Fibroblast of skin of scalp (primary cell): ENCODE results near the gene SMCO1.
"Not testable (repeated sequence)": the region's sequence is repeated elsewhere in the genome, so short reads cannot be mapped to it uniquely, and the experiment has no call there.

ENCODE experiments used
- DNase-seq: peaks from one replicate; pipeline ENCODE4 v3.0.0-alpha.2; 2013

The SMCO1 gene

DNA sequence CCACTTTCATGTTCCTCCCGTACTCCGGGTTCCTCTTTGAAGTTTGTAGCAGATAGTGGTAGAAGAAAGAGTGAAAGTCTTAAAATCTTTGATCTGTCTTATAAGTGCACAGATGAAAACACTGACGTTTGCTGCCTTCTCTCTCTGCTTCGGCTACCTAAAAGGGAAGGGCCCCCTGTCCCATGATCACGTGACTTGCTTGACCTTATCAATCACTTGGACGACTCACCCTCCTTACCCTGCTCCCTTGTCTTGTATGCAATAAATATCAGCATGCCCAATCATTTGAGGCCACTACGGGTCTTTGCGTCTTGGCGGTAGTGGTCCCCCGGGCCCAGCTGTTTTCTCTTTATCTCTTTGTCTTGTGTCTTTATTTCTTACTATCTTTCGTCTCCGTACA, 6.1 kb upstream of the SMCO1 start:
- DNase-seq, result not testable (repeated sequence)

DNA sequence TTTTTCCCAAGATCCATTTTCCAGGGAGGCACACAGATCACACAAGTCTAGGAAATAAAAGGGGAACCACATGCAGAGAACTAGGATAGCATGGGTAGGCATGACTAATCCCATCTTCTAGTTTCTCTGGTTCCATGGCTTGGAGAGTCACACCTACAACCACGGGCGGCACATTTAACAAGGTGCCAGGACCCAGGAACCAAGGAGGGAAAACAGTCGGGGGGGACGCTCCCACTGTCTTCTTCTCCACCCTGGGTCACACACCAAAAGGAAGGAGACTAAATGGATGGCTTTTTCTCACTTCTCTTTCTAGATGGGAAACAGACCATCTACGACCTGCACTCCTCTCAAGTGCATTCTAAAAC, 4.6 kb upstream of the SMCO1 start:
- no peak for DNase-seq

DNA sequence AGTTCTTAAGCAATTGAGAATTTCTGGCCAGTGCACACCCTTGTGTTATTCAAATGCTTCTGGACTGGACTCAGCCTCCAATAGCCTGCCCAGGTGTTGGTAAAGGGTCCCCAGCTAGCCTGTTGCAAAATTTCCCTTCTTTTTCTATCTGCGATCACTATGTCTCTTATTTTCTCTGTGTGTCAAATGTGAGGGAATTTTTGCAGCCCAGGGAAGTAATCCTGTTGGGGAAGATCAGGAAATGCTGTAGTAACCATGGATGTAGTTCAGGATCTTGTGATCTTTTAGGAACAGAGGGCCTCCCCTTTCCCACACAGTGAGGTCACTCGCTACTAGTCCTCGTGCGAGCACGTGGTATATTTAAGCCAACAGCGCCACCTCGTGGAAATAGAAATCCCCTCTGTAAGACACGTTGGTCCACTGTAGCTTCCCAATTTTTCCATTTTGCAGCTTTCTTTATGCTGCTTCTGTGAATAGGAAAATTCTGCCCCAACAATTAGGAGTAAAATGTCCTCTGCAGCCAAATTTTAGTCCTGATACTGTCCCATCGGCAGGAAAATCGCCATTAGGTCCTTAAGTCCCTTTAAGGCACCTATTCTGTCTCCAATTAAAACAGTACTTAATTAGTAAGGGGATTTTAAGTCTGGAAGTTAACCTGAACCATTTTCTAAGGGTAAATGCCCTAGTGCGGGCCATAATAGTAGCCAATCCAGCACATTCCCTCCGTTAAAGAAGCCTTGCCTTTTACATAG, 4.0 kb upstream of the SMCO1 start:
- peak; percentile 71 for DNase-seq

DNA sequence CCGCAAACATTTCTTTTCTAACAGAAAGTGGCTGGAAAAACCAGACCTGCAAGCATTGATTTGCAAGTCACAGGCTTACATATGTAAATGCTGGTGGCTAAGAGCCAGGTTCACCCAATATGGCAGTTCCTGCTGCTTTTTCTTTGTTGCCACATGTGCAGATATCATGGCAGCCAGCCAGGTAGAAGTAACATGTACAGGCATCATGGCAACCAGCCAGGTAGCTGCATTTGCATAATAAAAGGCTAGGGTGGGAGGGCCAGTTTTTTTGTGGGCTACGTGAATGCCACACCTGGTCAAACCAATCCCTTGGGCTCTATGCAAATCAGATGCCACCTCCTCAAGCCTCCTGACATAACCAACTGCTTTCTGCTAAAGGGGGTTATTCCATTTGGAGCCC, 2.8 kb upstream of the SMCO1 start:
- no peak for DNase-seq

DNA sequence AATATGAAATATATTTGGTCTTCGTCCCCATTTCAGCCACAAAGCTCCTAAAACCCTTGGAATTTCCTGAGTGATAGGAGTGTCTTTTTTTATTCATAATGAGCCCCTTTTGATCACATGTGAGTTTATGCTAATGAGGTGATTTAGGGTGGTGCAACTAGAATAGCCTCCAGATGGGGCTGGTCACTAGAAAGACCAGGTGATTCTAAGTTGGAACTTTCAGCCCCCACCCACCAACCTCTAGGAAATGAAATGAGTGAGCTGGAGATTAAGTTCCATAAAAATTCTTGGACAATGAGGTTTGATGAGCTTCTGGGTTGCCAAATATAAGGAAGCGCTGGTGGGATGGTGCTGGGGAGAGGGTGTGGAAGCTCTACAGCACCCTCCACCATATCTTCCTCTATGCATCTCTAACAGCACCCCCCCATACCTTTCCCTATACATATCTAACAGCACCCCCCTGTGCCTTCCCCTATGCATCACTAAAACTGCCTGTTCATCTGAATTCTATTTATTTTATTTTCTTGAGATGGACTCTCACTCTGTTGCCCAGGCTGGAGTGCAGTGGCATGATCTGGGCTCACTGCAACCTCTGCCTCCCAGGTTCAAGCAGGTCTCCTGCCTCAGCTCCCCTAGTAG, 2.1 kb upstream of the SMCO1 start:
- no peak for DNase-seq

DNA sequence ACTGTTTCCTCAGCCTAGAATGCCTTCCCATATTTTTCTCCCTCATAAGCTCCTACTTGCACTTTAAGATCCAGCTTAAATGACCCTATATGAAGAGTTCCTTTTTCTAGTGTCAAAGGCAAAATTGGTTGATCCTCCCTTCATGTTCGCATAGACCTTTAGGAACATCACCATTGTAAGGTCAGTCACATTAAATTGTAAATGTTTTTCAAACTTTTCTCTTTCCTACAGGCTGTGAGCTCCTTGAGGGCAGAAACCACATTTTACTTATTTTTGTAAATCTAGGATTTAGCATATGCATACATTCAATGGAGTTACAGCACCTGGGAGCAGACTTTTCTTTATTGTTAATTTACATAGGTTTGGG, 813 bp downstream of the SMCO1 start:
- DNase-seq, result no peak

DNA sequence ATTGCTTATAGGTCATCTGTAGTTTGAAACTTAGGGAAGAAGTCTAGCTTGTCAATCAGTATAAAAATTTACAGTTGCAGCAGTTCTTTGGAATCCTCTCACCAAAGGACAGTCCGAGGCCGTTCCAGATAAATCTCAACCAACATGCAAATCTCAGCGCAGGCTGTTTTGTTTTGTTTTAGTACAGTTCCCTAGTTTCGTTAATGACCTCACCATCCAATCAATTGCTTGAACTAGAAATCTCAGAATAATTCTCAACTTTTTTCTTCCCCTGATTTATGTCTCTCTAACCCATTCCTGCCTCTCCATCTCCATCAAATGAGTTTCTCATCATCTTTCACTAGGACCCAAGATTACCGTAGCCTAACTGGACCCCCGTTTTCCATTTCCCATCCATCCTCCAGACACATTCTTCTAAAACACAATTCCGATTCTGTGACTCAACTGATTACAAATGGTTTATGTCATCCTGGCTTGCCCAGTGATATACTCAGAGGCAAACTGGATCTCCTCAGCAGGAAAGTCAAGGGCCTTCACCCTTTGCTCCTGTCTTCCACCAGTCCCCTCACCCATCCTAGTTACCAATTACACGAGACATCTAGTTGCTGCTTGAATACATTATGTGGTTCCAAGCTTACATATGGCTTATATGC, 1.3 kb downstream of the SMCO1 start:
- DNase-seq, result peak; percentile 35

DNA sequence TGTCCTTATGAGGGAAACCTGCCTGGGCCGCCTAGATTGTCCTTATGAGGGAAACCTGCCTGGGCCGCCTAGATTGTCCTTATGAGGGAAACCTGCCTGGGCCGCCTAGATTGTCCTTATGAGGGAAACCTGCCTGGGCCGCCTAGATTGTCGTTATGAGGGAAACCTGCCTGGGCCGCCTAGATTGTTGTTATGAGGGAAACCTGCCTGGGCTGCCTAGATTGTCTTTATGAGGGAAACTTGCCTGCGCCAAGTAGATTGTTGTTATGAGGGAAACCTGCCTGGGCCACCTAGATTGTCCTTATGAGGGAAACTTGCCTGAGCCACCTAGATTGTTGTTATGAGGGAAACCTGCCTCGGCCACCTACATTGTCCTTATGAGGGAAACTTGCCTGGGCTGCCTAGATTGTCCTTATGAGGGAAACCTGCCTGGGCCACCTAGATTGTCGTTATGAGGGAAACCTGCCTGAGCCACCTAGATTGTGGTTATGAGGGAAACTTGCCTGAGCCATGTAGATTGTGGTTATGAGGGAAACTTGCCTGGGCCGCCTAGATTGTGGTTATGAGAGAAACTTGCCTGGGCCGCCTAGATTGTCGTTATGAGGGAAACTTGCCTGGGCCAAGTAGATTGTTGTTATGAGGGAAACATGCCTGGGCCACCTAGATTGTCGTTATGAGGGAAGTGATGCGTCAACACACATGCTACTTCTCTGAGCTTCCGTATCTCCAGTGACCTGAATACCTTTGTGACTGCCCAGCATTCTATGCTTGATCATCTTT, 3.3 kb downstream of the SMCO1 start:
- DNase-seq, result not testable (repeated sequence)

DNA sequence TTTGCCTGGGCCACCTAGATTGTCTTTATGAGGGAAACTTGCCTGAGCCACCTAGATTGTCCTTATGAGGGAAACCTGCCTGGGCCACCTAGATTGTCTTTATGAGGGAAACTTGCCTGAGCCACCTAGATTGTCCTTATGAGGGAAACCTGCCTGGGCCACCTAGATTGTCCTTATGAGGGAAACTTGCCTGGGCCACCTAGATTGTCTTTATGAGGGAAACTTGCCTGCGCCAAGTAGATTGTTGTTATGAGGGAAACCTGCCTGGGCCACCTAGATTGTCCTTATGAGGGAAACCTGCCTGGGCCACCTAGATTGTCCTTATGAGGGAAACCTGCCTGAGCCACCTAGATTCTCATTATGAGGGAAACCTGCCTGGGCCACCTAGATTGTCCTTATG, 4.0 kb downstream of the SMCO1 start:
- not testable (repeated sequence) for DNase-seq

DNA sequence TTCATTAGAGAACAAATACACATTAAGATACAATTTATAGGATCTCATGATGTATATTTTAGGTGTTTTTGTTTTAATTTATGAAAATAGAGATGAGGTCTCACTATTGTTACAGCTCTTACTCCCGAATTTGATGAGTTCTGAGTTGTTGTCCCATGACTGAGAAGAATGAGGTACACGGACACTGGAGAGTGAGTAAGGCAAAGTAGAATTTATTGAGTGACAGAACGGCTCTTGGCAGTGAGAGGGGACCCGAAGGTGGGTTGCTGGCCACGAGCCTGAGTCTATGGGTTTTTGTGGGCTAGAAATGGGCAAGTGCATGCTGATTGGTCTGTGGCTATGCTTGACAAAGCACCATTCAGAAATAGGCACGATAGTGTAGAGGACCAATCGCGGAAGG, 8.5 kb downstream of the SMCO1 start:
- DNase-seq, result no peak

DNA sequence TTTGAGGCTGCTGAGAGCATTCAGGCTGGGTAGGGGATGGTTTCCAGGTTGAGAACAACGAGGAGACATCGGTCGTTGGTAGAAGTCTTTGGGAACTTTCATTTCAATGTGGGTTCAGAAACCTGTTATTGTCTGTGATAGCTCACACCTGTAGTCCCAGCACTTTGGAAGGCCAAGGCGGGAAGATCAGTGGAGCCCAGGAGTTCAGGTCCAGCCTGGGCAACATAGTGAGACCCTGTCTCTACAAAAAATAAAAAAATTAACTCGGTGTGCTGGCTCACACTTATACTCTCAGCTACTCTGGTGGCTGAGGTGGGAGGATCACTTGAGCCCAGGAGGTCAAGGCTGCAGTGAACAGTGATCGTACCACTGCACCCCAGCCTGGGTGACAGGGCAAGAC, 10.6 kb downstream of the SMCO1 start:
- DNase-seq, result no peak

DNA sequence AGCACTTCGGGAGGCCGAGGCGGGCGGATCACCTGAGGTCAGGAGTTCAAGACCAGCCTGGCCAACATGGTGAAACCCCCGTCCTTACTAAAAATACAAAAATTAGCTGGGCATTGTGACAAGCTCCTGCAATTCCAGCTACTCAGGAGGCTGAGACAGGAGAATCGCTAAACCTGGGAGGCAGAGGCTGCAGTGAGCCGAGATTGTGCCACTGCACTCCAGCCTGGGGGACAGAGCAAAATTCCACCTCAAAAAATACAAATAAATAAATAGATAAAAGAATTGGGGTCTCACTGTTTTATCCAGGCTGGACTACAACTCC, 11.1 kb downstream of the SMCO1 start:
- not testable (repeated sequence) for DNase-seq

DNA sequence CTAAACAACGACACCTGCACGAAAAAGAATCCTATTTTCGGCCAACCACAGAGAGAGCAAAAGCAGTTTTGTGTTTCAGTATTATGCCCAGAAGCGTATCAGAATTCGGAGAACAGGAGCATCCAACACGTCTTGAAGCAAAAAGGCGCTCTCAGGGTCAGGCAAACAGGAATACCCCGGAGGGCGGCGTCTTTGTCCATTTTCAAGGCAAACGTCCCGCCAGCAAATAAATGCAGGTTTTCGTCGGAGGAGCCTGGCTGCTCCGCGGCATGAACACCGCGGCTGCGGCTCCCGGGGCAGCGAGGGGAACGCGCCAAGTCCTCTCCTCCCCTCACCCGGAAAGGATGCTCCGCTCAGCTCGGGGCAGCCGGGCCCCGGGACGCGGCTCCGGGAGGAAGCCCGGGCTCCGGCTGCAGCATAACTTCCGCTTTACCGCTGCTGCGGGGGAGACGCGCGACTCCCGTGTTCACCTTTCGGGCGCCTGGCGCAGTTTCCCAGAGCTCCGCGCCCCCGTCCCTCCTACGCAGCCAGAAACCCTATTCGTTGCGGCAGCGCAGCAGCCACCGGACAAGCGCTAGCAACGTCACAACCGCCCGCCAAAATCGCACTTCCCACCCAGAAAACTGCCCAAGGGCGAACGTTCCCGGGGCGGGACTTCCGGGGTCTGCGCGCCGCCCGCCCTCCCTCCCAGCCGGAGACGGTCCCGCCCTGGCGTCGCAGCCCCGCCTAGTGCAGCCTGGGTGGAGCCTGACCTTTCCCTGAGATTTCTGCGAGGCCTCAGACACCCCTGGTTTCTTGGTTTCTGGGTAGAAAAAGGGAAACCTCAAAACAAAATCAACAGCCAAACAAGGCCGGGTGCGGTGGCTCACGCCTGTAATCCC, 11.7 kb downstream of the SMCO1 start, which contains the start of gene RNF168:
RNF168 (minus strand) TSS at position 573 of the 881 bp plus-strand sequence. CDS start 595 bp downstream, outside the sequence.
- DNase-seq, result peak; percentile 94

DNA sequence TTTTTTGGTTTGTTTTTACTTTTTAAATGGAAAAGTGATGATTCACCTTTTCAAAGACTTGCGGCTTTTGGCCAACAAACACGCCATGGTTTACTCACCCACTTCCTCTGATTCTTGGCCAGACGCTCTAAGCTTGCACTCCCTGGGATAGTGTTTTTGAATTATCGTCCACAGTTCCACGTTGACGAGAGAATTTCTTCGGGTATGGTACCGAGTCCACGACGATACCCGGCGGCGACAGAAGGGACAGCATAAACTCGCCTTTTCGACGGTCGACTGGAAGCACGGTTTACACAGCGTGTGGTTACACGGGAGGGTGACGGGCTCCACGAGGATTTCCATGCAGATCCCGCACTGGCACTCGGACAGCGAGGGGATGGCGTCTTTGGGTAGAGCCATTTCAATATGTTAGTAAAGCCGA, 12.4 kb downstream of the SMCO1 start:
- peak; percentile 82 for DNase-seq

DNA sequence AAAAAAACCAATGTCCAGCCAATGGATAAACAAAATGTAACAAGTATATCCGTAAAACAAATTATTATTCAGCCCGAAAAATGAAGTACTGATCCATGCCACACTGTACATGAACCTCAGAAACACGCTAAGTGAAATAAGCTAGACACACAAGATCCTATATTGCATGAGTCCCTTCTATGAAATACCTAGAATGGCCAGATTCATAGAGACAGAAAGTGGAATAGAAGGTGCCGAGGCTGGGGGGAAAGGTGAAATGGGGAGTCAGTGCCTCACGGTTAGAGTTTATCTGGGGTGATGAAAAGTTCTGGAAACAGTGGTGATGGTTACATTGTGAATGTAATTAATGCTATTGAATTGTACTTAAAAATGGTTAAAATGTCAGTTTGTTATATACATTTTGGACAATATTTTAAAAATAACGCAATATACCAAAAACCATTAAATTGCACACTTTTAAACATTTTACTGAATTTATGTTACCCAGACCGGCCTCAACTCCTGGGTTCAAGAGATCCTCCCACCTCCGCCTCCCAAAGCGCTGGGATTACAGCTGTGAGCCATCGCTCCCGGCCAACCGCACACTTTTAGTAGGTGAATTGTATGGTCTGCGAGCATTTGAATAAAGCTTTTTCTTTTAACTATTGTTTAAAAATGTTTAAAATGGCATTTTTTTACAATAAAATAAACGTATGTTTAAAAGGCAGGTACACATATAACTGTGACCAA, 13.7 kb downstream of the SMCO1 start:
- DNase-seq, result peak; percentile 22

DNA sequence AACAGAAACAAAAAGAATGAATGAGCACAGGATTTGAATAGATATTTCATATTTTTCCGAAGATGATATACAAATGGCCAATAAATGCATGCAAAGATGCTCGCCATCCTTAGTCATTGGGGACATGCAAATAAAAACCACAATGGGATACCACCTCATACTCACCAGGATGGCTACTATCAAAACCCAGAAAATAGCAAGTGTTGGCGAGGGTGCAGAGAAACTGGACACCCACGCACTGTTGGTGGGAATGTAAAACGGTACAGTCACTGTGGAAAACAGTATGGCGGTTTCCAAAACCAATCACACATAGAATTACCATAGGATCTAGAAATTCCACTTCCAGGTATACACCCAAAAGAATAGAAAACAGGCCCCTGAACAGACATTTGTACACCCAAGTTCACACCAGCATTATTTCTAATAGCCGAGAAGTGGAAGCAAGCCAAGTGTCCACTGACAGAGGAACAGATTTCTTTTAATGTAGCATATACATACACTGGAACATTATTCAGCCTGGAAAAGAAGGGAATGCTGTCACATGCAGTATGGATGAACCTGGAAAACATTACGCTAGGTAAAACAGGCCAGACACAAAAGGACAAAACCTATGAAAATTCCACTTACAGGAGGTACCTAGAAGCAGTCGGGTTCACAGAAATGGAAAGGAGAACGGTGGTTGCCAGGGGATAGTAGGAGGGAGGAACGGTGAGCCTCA, 15.2 kb downstream of the SMCO1 start:
- DNase-seq, result no peak

DNA sequence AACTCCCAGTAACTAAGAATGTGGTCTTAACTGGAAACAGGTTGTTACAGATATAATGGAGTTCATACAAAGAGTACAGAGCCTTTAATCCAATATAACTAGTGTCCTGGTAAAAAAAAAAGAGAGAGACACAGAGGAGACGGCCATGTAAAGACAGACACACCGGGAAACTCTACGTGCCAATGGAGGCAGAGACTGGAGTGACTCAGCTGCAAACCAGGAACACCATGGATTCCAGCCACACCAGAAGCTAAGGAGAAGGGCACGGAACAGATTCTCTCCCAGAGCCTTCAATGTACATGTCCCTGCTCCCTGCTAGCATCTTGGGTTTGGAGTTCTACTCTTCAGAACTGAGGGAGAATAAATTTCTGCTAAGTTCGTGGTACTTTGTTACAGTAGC, 16.1 kb downstream of the SMCO1 start:
- DNase-seq, result peak; percentile 25

DNA sequence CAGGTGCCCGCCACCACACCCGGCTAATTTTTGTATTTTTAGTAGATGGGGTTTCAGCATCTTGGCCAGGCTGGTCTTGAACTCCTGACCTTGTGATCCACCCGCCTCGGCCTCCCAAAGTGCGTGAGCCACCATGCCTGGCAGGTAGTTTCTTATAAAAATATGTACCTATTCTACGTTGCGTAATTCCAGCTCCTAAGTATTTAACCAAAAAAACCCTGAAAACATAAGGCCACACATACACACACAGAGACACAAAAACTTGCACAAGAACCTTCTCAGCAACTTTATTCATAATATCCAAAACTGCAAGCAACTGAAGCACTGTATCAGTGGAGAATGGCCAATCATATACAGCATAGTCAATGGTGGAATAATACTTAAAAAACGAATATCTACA, 16.8 kb downstream of the SMCO1 start:
- DNase-seq, result no peak

DNA sequence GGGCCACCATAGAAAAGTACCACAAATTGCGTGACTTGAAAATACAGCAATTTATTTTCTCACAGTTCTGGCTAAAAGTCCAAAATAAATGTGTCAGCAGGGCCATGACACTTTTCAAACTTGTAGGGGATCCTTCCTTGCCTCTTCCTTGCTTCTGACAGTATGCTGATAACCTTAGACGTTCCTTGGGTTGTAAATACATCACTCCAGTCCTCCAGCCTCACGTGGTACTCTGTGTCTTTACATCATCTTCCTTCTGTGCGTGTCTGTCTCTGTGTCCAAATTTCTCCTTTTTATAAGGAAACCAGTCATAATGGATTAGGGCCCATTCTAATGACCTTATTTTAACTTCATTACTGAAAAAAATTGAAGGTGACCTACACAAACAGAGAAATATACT, 19.0 kb downstream of the SMCO1 start:
- no peak for DNase-seq

DNA sequence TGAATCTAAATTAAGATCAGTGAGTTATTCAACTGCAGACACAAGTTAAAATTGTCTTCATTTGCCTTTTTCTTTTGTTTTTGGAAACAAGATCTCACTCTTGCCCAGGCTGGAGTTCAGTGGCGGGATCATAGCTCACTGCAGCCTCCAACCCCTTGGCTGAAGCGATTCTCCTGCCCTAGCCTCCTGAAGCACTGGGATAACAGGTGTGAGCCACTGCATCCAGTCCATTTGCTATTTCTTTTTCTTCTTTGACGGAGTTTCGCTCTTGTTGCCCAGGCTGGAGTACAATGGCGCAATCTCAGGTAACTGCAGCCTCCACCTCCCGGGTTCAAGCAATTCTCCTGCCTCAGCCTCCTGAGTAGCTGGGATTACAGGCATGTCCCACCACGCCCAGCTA, 21.9 kb downstream of the SMCO1 start:
- no peak for DNase-seq

DNA sequence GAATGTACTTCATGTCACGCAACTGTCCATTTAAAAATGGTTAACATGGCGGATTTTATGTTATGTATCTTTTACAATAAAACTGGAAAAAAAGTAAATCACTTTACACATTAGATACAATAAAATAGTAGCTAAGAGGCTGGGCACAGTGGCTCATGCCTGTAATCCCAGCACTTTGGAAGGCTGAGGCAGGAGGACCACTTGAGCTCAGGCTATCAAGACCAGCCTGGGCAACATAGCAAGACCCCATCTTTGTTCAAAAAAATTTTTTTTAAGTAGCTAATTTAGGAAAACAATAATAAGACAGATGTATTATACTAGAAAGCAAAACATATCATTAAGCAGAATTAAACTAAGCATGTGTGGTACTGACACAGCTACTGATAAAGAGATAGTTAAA, 23.1 kb downstream of the SMCO1 start:
- DNase-seq, result no peak
